Osteoblast (primary cell): Measurements from ENCODE around the gene RIMBP2. TPM values are rescaled to one million over a fixed set of nuclear protein-coding genes. Genes with fewer than 3 reads are reported as not detected.

Experiments
- DNase-seq: peaks from one replicate; pipeline ENCODE4 v3.0.0; 2011; ENCODE audit warnings: low spot score, mixed read lengths; ENCODE audit not compliant: insufficient read length; ENCODE audit errors: missing footprints
- H2AFZ ChIP-seq: 2 replicates; pipeline ENCODE4 v1.6.0; 2011; ENCODE audit warnings: mild to moderate bottlenecking, low read length
- H3K27ac ChIP-seq: 2 replicates; pipeline ENCODE4 v1.5.1; 2011; ENCODE audit warnings: mild to moderate bottlenecking, low read depth, low read length, moderate library complexity
- H3K27me3 ChIP-seq: 2 replicates; pipeline ENCODE4 v1.6.0; 2012; ENCODE audit warnings: mild to moderate bottlenecking, control low read depth, inconsistent platforms, low read length, moderate library complexity; ENCODE audit not compliant: insufficient read depth
- H3K36me3 ChIP-seq: 2 replicates; pipeline ENCODE4 v1.5.1; 2011; ENCODE audit warnings: mild to moderate bottlenecking, low read length, control low read depth, moderate library complexity; ENCODE audit not compliant: insufficient read depth
- H3K4me1 ChIP-seq: 2 replicates; pipeline ENCODE4 v1.5.1; 2011; ENCODE audit warnings: mild to moderate bottlenecking, low read length, control low read depth, moderate library complexity; ENCODE audit not compliant: insufficient read depth
- H3K4me2 ChIP-seq: 2 replicates; pipeline ENCODE4 v1.6.0; 2011; ENCODE audit warnings: mild to moderate bottlenecking, low read length; ENCODE audit not compliant: insufficient read depth
- H3K4me3 ChIP-seq: fragments of 200-600 bp; sonication (generic); 3 replicates; pipeline ENCODE4 v1.5.1; 2012; ENCODE audit warnings: mild to moderate bottlenecking, low read length, inconsistent platforms; ENCODE audit not compliant: insufficient read depth
- H3K79me2 ChIP-seq: 2 replicates; pipeline ENCODE4 v1.6.0; 2012; ENCODE audit warnings: mild to moderate bottlenecking, low read length, control low read depth, inconsistent platforms; ENCODE audit not compliant: insufficient read depth
- H3K9me3 ChIP-seq: 2 replicates; pipeline ENCODE4 v1.5.1; 2011; ENCODE audit warnings: low read depth, low read length, control low read depth
- H4K20me1 ChIP-seq: 2 replicates; pipeline ENCODE4 v1.6.0; 2012; ENCODE audit warnings: mild to moderate bottlenecking, low read length, control low read depth; ENCODE audit not compliant: insufficient read depth
- CTCF ChIP-seq: IDR thresholded peaks from 2 replicates; pipeline ENCODE4 v1.5.1; 2011; ENCODE audit warnings: mild to moderate bottlenecking, low read depth, low read length, moderate library complexity; ENCODE audit errors: extremely low read depth
- total RNA-seq: library from RNA; depleted of rRNA; stranded (reverse); fragments of >200 nt; gene quantifications from 2 replicates; pipeline ENCODE4 v1.2.3, GENCODE V29; 2012

The RIMBP2 gene
- total RNA-seq, 1 donor = not detected

DNA sequence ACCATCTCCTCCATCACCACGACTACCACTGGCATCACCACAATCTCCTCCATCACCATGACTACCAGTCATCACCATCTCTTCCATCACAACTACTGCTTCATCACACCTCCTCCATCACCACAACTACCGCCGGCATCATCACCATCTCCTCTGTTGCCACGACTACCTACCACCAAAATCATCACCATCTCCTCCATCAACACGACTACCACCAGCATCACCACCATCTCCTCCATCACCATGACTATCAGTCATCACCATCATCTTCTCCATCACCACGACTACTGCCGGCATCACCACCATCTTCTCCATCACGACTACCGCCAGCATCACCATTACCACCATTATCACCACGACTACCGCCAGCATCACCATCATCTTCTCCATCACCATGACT, 89.5 kb downstream of the RIMBP2 start:
- Histone ChIP-seq H3K79me2 (no peaks in the 10 kb centered on the region), H2AFZ (no peak overlapping the region), H4K20me1 (no peaks in the 10 kb centered on the region), H3K9me3 (peaks cover 6% of the 10 kb centered on the region), H3K4me3 (no peak overlapping the region), H3K27ac (no peak overlapping the region), H3K36me3 (no peaks in the 10 kb centered on the region), H3K4me2 (no peak overlapping the region), H3K27me3 (no peaks in the 10 kb centered on the region), H3K4me1 (no peaks in the 10 kb centered on the region)
- DNase-seq = no peak
- no peak for TF ChIP-seq CTCF

GRCh38 chr12:130625201-130625600, 90.9 kb downstream of the RIMBP2 start:
- H3K4me2 ChIP-seq = no peak overlapping the region
- peaks cover 6% of the 10 kb centered on the region for H3K9me3 ChIP-seq
- H3K4me1 ChIP-seq = no peaks in the 10 kb centered on the region
- no peaks in the 10 kb centered on the region for H3K79me2 ChIP-seq
- H3K36me3 ChIP-seq = no peaks in the 10 kb centered on the region
- H3K27me3 ChIP-seq = no peaks in the 10 kb centered on the region
- no peak for TF ChIP-seq CTCF
- DNase-seq = no peak
- no peak overlapping the region for H2AFZ ChIP-seq
- no peak overlapping the region for H3K4me3 ChIP-seq
- no peaks in the 10 kb centered on the region for H4K20me1 ChIP-seq
- H3K27ac ChIP-seq = no peak overlapping the region

DNA sequence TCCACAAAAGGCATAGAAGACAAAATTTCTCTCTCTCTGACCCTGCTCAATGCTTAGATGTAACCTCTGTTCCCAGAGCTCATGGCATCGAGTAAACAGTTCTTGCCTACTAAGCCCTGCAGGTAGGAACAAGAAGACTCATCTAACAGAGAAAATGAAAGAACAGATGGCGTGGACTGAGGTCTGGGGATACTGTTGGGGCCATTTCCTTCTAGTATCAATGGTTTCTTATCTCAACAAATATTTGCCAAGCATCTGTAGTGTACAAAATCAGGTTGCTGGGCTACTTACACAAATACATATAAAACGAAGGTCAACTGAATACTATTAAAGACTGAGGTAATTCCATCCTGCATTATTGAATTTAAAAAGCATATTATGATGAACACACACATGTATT, 93.3 kb downstream of the RIMBP2 start:
- Histone ChIP-seq H3K4me2 (no peak overlapping the region), H4K20me1 (no peaks in the 10 kb centered on the region), H3K27me3 (no peaks in the 10 kb centered on the region), H3K9me3 (peaks cover 6% of the 10 kb centered on the region), H3K36me3 (no peaks in the 10 kb centered on the region), H3K27ac (no peak overlapping the region), H3K4me3 (no peak overlapping the region), H3K4me1 (no peaks in the 10 kb centered on the region), H3K79me2 (no peaks in the 10 kb centered on the region), H2AFZ (no peak overlapping the region)
- no peak for TF ChIP-seq CTCF
- no peak for DNase-seq

DNA sequence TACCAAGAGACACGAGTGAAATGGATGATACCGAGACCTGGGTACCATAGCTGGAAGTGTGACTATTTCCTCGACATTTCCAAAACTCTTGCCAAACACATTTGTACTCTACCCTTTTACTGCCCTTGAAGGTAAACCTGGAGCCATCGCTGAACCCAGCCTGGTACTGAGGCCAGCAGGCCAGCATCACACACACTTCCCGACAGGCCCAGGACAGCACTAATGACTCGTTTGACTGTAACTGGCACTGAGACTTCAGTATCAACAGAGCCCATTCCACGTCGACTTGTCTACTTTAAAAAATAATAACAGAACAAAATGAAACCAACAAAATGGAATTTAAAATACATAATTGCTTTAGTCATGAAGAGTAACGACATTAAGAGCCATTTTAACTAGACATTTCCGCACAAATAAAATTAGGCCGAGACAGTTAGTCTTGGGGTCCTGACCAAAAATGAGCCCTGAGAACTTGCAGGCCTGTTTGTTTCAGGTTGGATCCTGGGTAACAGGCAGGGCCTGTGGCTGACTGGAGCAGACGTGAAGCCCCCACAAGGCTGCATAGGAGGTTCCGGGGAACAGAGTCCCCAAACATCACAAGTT, 94.3 kb downstream of the RIMBP2 start:
- no peaks in the 10 kb centered on the region for H3K4me1 ChIP-seq
- no peak overlapping the region for H3K4me3 ChIP-seq
- no peak overlapping the region for H2AFZ ChIP-seq
- no peak for TF ChIP-seq CTCF
- no peak for DNase-seq
- peaks cover 3% of the 10 kb centered on the region for H3K9me3 ChIP-seq
- H3K27me3 ChIP-seq = no peaks in the 10 kb centered on the region
- H3K4me2 ChIP-seq = no peak overlapping the region
- no peaks in the 10 kb centered on the region for H3K36me3 ChIP-seq
- no peaks in the 10 kb centered on the region for H3K79me2 ChIP-seq
- H4K20me1 ChIP-seq = no peaks in the 10 kb centered on the region
- H3K27ac ChIP-seq = no peak overlapping the region
